H4 (cell line): ENCODE results near the gene NNAT. TPM values are rescaled to one million over a fixed set of nuclear protein-coding genes. Genes with fewer than 3 reads are reported as not detected.
"Not testable (repeated sequence)": the region's sequence is repeated elsewhere in the genome, so short reads cannot be mapped to it uniquely, and the experiment has no call there.

Experiments used
- DNase-seq: peaks from one replicate; pipeline ENCODE4 v3.0.0-alpha.2; 2015; ENCODE audit warnings: low spot score
- total RNA-seq: library from RNA; depleted of rRNA; stranded (reverse); fragments of >200 nt; shearing (Covaris generic); gene quantifications from 2 replicates; pipeline ENCODE4 v1.2.3, GENCODE V29; 2014

The NNAT gene
- total RNA-seq, 1 experiment from 2014 or later = not detected

DNA sequence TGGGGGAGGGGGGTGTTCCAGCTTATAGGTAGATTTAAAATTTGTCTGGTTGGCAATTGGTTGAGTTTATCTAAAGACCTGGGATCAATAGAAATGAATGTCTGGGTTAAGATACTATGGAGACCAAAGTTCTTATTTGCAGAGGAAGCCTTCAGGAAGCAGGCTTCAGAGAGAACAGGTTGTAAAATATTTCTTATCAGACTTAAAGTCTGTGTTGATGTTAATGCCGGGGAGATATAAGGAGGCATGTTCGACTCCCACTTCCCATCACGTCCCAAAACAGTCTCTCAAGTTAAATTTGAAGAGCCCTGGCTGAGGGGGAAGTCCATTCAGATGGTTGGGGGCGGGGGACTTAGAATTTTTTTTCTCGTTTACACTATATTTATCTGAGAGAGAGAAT lies 19.0 kb downstream of the NNAT start:
- DNase-seq = no peak

DNA sequence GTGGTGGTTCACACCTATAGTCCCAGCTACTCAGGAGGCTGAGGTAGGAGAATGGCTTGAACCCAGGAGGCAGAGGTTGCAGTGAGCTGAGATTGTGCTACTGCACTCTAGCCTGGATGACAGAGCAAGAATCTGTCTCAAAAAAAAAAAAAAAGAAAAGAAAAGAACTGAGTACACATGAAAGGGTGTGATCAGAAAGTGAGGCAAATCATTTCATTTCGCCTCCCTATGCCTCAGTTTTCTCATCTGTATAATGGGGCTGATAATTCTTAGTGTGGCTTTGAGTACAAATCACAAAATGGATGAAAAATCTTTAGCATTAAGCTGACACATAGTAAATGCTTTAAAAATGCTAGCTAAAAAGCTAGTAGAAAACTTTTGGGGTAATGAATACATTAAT lies 19.8 kb downstream of the NNAT start:
- DNase-seq = not testable (repeated sequence)

DNA sequence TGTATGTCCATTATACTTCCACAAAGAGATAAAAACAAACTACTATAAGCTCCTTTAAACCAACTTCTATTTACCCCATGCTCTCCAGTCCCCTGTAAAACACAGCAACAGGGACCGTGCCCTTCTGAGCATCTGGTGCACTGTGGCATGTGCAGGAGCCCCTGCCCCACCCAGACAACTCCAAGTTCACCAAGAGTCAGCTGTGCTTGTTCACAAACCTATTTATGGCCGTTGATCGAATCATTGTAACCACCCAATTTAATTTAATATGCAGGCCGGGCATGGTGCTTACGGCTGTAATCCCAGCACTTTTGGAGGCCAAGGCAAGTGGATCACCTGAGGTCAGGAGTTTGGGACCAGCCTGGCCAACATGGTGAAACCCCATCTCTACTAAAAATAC lies 20.3 kb downstream of the NNAT start:
- DNase-seq = no peak

DNA sequence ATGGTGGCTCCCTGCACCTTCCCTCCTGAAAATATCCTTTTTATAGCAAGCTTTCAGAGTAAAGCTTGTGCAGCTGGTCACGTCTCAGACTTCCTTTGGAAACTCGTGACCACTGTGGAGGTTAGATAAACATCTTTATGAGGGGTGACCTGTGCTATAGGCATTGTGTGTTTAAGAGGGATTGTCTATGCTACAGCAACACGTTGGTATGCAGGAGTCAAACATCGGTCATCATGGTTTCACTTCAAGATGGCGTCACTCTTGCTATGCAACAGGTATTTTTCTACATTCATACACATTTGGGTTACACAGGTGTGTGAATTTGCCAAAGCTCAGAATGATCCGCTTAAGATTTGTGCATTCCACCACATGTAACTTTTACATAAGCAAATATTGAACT lies 21.2 kb downstream of the NNAT start:
- DNase-seq = no peak

DNA sequence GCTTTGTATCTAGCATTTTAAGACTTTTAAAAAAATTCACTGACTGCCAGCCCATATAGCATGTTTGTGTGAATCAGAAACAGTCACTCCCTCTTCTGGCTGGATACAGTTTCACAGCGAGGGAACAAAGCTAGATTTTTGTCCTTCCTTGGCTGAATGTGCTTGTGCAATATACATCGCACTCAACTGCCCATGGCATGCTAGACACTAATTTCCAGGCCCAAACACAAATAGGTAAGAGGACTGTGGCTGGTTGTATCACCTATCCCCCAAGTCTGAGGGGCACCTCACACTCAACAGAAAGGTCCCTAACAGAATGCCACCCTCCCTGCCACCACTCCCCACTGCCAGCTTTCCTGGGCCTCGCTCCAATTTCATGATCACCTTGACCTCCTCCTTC lies 22.8 kb downstream of the NNAT start:
- DNase-seq = no peak

DNA sequence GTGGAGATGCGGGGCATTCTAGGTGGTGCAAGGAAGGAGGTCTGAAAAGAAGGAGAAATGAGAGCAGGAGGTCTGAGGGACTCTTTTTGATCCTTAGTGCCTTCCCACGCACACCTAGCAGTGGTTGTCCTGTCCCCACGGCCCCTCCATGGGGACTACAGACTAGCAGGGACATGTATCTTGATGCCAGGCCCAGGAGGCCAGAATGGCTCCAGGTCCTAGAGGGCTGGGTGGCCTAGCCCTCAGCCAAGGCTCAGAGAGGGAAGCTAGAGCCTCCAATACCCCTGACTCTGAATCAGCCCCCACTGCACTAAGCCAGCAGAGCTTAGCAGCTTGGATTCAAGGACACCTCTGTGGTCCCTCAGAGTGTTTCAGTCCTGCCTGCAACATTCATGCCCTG lies 23.3 kb downstream of the NNAT start:
- DNase-seq = no peak

DNA sequence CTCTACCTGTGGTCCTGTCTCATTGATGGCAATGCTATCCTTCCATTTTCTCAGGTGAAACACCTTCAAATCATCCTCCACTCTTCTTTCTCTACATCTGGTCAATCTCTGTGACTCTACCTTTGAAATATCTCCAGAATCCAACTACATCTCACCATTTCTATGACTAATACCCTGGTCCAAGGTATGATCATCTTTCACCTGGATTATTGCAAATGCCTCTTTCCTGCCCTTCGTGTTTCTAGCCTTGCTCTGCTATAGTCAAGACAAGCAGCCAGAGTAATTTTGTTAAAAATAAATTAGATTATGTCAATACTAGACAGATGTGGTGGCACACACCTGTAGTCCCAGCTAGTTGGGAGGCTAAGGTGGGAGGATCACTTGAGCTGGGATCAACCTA lies 24.5 kb downstream of the NNAT start:
- no peak for DNase-seq

DNA sequence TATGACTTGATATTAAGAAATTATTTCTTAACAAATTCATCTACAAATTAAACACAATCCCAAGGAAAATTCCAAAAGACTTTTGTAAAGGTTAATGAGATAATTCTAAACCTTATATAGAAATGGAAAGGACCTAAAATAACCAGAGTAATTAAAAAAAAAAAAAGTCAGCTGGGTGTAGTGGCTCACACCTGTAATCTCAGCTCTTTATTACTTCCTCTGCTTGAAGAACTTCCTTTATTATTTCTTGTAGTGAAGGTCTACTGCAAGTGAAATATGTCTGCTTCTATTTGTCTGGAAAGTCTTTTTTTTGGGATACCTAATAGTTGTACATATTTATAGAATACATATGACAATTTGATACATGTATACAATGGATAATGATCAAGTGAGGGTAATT lies 26.9 kb downstream of the NNAT start:
- DNase-seq = no peak

DNA sequence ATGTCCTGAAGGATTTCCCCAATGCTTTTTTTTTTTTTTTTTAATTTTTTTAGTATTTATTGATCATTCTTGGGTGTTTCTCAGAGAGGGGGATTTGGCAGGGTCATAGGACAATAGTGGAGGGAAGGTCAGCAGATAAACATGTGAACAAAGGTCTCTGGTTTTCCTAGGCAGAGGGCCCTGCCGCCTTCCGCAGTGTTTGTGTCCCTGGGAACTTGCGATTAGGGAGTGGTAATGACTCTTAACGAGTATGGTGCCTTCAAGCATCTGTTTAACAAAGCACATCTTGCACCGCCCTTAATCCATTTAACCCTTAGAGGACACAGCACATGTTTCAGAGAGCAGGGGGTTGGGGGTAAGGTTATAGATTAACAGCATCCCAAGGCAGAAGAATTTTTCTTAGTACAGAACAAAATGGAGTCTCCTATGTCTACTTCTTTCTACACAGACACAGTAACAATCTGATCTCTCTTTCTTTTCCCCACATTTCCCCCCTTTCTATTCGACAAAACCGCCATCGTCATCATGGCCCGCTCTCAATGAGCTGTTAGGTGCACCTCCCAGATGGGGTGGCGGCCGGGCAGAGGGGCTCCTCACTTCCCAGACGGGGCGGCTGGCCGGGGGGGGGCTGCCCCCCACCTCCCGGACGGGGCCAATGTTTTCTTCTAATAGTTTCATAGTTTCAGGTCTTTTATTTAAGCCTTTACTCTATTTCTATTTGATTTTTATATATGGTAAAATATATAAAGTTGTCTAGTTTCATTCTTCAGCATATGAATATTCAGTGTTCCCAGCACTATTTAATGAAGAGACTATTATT lies 29.3 kb downstream of the NNAT start:
- not testable (repeated sequence) for DNase-seq

DNA sequence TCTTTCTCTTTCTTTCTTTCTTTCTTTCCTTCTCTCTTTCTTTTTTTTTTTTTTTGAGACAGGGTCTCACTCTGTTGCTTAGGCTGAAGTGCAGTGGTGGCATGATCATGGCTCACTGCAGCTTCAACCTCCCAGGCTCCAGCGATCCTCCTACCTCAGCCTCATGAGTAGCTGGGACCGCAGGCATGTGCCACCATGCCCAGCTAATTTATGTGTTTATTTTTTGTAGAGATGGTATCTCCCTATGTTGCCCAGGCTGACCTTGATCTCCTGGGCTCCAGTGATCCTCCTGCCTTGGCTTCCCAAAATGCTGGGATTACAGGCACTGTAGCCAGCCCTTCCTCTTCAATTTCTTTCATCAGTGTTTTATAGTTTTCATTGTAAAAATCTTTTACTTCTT lies 30.6 kb downstream of the NNAT start:
- DNase-seq = not testable (repeated sequence)

DNA sequence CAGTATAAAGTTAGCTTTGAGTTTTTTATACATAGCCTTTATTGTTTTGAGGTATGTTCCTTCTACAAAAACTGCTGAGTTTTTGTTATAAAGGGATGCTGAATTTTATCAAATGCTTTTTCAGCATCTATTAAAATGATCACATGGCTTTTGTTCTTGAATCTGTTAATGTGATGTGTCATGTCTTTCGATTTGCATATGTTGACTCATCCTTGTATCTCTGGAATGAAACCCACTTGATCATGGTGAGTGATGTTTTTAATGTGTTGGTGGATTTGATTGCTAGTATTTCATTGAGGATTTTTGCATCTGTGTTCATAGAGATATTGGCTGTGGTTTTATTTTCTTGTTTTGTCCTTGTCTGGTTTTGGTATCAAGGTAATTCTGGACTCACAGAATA lies 31.4 kb downstream of the NNAT start:
- DNase-seq = no peak

DNA sequence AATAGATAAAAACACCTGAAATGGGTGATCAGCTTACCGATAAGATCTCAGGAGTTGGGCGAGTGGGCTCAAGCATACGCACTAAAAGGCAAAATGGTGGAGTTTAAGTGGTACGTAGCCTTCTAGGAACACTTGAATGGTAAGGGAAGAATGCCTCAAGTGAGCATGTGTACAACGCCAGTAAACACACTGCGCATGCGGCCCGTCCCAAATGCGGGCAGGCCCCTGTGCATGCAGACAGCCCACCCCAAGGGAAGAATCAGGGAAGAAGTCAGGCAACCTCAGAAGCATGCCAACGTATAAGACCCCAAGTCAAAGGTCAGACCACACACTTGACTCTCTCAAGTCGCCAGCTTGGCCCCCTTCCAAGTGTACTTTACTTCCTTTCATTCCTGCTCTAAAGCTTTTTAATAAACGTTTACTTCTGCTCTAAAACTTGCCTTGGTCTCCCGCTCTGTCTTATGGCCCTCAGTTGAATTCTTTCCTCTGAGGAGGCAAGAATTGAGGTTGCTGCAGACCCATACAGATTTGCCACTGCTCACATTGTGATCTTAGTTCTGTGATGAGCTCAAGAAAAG lies 33.8 kb downstream of the NNAT start:
- DNase-seq = not testable (repeated sequence)

DNA sequence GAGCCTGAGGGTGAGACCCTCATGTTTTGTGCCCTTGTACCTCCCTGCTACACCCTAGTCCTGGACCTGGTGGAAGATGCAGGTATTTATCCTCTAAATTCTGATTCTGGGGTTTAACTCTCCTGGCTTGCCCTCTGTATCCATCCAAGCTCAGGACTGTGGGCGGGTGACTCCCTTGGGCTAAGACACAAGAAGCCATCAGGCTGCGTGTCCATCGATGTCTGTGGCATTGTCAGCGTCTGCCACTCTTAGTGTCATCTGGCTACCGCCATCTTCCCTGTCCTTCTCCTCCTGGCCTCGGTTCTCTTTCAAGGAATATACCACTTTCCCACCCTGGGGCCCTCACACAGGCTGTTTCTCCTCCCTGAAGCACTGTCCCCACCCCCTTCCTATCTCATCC lies 35.5 kb downstream of the NNAT start:
- DNase-seq = no peak

DNA sequence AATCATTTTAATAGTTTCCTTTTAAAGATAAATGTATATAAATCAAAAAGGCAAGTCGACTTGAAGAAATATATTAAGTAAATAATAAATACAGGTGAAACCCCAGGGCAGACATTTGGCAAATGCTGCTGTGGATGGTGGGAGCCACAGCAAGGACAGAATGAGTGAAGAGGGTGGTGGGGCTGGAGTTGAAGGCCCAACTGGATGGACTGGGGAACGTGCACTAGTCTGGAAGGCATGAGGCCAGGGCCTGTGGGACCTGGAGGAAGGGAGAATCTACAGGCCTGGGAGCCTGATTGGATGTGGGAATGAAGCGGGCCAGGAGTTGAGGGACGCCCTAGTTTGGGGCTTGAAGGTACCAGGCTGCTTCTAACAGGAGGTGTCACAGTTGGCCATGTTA lies 37.3 kb downstream of the NNAT start:
- no peak for DNase-seq

DNA sequence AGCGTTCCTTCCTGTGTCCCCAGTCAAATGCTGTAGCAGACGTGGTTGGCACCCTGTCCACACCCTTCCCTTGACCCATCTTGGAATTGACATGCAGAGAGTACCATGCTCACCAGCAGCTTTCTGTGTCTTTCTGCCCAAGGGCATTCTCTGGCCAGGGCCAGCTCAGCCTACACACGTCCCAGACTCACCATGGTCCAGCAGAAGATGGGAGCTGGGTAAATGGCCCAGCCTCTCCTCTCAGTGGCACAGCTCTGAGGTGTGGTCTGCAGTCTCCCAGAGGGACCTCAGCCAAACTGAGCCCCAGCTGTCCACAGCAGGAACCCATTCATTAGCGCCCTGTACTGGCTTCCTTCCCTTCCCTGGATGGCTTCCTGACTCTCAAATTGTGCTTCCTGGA lies 37.7 kb downstream of the NNAT start:
- no peak for DNase-seq

DNA sequence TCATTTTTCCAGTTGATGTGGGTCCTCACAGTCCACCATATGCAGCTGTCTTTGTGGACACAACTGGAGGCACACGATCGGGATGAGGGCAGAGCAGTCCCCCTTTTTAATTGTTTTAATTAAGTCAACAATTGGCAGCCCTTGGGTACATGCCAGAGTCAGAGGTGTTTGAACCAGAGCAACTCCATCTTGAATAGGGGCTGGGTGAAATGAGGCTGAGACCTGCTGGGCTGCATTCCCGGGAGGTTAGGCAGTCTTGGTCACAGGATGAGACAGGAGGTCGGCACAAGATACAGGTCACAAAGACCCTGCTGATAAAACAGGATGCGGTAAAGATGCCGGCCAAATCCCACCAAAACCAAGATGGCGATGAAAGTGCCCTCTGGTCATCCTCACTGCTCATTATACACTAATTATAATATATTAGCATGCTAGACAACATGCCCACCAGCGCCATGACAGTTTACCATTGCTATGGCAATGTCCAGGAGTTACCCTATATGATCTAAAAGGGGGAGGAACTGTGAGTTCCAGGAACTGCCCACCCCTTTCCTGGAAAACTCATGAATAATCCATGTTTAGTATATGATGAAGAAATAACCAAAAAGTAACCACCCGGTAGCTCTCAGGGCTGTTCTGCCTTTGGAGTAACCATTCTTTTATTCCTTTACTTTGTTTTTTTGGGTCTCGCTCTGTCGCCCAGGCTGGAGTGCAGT lies 38.4 kb downstream of the NNAT start:
- no peak for DNase-seq

DNA sequence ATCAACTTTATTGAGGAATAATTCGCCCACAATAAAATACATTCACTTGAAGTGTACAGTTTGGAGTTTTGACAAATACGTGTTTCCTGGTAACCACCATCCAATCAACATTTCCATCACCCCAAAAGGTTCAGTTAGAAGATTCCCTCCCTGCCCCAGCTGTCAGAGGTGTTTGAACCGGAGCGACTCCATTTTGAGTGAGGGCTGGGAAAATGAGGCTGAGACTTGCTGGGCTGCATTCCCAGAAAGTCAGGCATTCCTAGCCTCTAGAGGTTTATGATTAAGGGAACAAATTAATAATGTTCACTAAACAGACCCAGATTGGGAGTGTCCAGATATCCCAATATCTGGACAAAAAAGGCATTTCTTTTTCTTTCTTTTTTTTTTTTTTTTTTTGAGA lies 39.6 kb downstream of the NNAT start:
- DNase-seq = no peak

DNA sequence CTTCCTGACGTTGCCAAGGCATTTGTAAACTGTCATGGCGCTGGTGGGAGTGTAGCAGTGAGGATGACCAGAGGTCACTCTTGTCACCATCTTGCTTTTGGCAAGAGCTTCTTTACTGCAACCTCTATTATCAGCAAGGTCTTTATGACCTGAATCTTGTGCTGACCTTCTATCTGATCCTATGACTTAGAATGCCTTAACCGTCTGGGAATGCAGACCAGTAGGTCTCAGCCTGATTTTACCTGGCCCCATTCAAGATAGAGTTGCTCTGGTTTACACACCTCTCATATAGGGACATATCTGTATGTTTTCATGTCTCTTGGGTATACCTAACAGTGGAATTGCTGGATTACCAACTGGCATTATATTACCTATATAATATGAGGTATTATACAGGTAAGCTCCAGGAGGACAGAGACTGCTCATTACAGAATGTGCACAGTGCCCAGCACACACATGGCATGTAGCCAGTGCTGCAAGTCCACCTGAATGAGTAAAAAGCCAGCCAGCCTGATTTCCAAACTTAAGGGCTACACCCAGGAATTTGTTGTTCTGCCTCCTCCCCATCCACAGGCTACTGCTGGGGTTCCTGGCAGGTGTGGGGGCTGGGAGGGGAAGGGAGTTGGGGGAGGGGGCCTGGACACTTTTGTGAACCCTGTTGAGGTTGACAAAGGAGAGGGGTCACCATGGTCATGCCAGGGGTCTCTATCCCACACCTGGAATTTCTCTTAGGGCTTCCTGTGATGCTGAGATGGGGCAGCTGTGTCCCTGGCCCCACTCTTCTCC lies 41.8 kb downstream of the NNAT start:
- no peak for DNase-seq

DNA sequence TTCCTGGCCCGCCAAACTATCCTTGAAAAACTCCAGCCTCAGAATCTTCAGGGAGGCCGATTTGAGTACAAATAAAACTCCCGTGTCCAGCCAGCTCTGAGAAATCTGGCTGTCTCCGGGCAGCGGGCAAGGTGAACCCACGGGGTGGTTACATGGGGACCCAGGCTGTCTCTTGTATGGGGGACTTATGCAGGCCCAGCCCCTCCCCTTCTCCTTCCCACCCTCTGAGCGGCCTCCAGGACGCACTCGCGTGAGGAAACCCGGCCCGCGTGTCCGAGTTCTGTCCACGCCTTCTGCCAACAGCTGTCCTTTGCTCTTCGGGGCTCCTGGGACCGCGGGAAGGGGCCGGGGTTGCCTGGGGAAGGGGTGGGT lies 43.0 kb downstream of the NNAT start:
- DNase-seq = no peak

DNA sequence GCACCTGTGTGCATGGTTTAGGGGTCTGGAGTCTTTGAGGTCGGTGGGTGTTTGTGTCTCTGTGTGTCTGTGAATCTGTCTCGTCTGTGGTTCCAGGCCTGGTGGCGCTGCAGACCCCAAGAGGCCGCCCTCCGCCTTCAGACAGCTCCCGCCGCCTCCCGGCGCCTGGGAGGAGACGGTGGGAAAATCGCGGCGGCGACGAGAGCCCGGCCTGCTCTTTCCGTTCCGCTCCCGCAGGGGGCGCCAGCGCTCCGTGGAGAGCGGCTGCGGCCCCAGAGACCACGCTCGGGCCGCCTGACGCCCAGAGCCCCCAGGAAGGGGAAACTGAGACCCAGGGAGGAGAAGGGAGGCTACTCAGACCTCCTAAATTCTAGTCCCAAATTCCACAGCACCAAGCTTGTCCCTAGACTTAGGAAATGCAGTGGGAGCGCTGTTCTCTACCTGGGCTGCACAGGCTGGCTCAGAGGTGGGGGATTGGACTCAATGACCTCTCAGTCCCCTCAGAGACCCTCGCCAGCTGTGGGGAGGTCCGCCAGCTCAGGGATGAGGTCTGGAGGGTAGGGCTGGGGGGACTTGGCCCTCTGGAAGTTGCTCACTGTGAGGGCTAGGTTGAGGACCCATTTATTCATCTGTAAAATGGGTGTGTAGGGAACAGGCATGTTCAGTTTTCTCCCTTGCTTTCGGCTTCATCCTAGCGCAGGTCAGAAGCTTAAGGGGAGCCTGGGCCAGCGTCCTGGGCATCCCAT lies 43.5 kb downstream of the NNAT start:
- DNase-seq = no peak

DNA sequence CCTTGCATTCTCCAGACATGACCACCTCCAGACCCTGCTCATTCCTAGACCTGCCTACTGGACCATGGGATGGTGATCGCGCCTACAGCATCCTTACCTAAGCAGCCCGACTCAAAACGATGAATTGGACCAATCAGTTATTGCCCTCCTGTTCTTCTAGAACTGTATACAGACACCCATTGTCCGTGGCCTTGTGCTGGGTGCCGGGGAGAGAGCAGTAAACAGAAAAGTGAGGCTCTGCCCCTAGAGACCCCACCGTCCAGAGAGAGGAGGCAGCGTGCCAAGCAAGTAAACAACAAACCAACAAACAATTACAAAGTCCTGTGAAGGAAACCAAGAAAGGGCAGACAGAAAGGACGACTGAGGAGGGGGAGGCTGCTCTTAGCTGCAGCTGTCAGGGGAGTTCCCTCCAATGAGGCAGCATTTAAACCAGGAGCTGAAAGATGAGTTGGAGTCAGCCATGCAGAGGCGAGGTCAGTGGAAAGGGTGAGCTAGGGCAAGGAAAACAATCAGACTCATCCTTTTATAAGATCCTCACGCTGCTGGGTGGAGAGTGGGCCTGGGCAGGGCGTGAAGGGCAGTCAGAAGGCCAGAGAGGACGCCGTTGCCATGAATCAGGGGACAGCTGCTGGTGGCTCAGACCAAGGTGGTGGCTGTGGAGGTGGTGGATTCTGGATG lies 44.2 kb downstream of the NNAT start:
- no peak for DNase-seq
